GM12891 (cell line): ENCODE data around the gene CNKSR2.
"Not testable (repeated sequence)": the region's sequence is repeated elsewhere in the genome, so short reads cannot be mapped to it uniquely, and the experiment has no call there.

Source experiments
- DNase-seq: peaks from one replicate; pipeline ENCODE4 v3.0.0; 2011; ENCODE audit warnings: low spot score; ENCODE audit not compliant: insufficient read length
- FAIRE-seq: peaks from 2 replicates; lab custom pipeline; 2011; peaks lifted over from hg19 to GRCh38; lab: Jason Lieb, UNC
- PAX5 ChIP-seq: IDR thresholded peaks from 2 replicates; pipeline ENCODE4 v1.6.1; 2011; ENCODE audit warnings: low read length, moderate library complexity, mild to moderate bottlenecking; ENCODE audit not compliant: insufficient read depth, severe bottlenecking
- POLR2A ChIP-seq: IDR thresholded peaks from 2 replicates; pipeline ENCODE4 v1.6.1; 2011; ENCODE audit warnings: low read depth, low read length, control low read depth
- POLR2AphosphoS5 ChIP-seq: IDR thresholded peaks from 2 replicates; pipeline ENCODE4 v1.6.1; 2011; ENCODE audit warnings: low read depth, low read length, control low read depth
- POU2F2 ChIP-seq: IDR thresholded peaks from 2 replicates; pipeline ENCODE4 v1.6.1; 2011; ENCODE audit warnings: low read depth, mild to moderate bottlenecking, control low read depth, low read length, moderate library complexity
- SPI1 ChIP-seq: IDR thresholded peaks from 2 replicates; pipeline ENCODE4 v1.6.1; 2011; ENCODE audit warnings: low read depth, low read length, control low read depth
- TAF1 ChIP-seq: IDR thresholded peaks from 2 replicates; pipeline ENCODE4 v1.6.1; 2011; ENCODE audit warnings: low read depth, low read length, control low read depth

The CNKSR2 gene

GRCh38 chrX:21427086-21427485 is 52.9 kb downstream of the CNKSR2 start:
- TF ChIP-seq POLR2AphosphoS5 (no peak), TAF1 (no peak), POLR2A (no peak), POU2F2 (no peak), SPI1 (no peak), PAX5 (no peak)
- FAIRE-seq (no peak), DNase-seq (no peak)

- DNase-seq (no peak), FAIRE-seq (no peak)
- TF ChIP-seq PAX5 (no peak), TAF1 (no peak), POLR2A (no peak), POU2F2 (no peak), POLR2AphosphoS5 (no peak)
Observed at GRCh38 chrX:21437036-21437435, 62.8 kb downstream of the CNKSR2 start.

GRCh38 chrX:21438792-21439191 is 64.6 kb downstream of the CNKSR2 start:
- DNase-seq (no peak), FAIRE-seq (no peak)
- peak; percentile 77 for TF ChIP-seq SPI1
- TF ChIP-seq POLR2AphosphoS5 = no peak

GRCh38 chrX:21440911-21441310 is 66.7 kb downstream of the CNKSR2 start:
- TF ChIP-seq TAF1 (no peak), SPI1 (no peak), PAX5 (no peak), POLR2A (no peak), POU2F2 (no peak), POLR2AphosphoS5 (no peak)
- FAIRE-seq = no peak
- DNase-seq = no peak

GRCh38 chrX:21457718-21458117 is 83.5 kb downstream of the CNKSR2 start:
- FAIRE-seq (no peak), DNase-seq (no peak)
- TF ChIP-seq POLR2AphosphoS5 (no peak), PAX5 (no peak), TAF1 (no peak), SPI1 (no peak), POLR2A (no peak), POU2F2 (no peak)

- no peak for FAIRE-seq
- TF ChIP-seq TAF1 (no peak), PAX5 (no peak), POU2F2 (no peak), POLR2AphosphoS5 (no peak), SPI1 (no peak), POLR2A (no peak)
- no peak for DNase-seq
Observed at GRCh38 chrX:21469071-21469470, 94.9 kb downstream of the CNKSR2 start.

- no peak for FAIRE-seq
- TF ChIP-seq TAF1 = no peak
- no peak for TF ChIP-seq POLR2AphosphoS5
- TF ChIP-seq SPI1 = no peak
- no peak for TF ChIP-seq POLR2A
- no peak for TF ChIP-seq PAX5
- no peak for TF ChIP-seq POU2F2
- no peak for DNase-seq
Observed at GRCh38 chrX:21476909-21477308, 102.7 kb downstream of the CNKSR2 start.

- TF ChIP-seq POU2F2 (no peak), SPI1 (no peak), PAX5 (no peak), POLR2AphosphoS5 (no peak), TAF1 (no peak), POLR2A (no peak)
- no peak for DNase-seq
- FAIRE-seq = peak; percentile 76
Observed at GRCh38 chrX:21479695-21480270, 105.6 kb downstream of the CNKSR2 start.

GRCh38 chrX:21481761-21482160 is 107.5 kb downstream of the CNKSR2 start:
- no peak for DNase-seq
- no peak for FAIRE-seq
- TF ChIP-seq POU2F2 = no peak
- TF ChIP-seq SPI1 = no peak
- TF ChIP-seq PAX5 = no peak
- TF ChIP-seq POLR2A = no peak
- no peak for TF ChIP-seq TAF1
- TF ChIP-seq POLR2AphosphoS5 = no peak

GRCh38 chrX:21484051-21484450 is 109.8 kb downstream of the CNKSR2 start:
- not testable (repeated sequence) for FAIRE-seq, DNase-seq

GRCh38 chrX:21487832-21488231 is 113.6 kb downstream of the CNKSR2 start:
- no peak for DNase-seq
- no peak for FAIRE-seq
- TF ChIP-seq SPI1 = no peak
- no peak for TF ChIP-seq POU2F2
- no peak for TF ChIP-seq POLR2AphosphoS5
- TF ChIP-seq TAF1 = no peak

GRCh38 chrX:21490341-21490740 is 116.1 kb downstream of the CNKSR2 start:
- FAIRE-seq = no peak
- TF ChIP-seq POLR2A = no peak
- no peak for TF ChIP-seq PAX5
- no peak for TF ChIP-seq TAF1
- TF ChIP-seq POU2F2 = no peak
- no peak for TF ChIP-seq POLR2AphosphoS5
- no peak for TF ChIP-seq SPI1
- DNase-seq = no peak
